IPS DF 19.7 (cell line): Measurements from ENCODE around the gene ATP6V1B1.

ENCODE experiments used
- DNase-seq: peaks from one replicate; pipeline ENCODE4 v3.0.0-alpha.2; 2013; ENCODE audit warnings: low read depth, low spot score

ATP6V1B1 gene

GRCh38 chr2:70901227-70902066 lies 34.3 kb upstream of the ATP6V1B1 start:
- DNase-seq = no peak

- no peak for DNase-seq
Observed at GRCh38 chr2:70902067-70902442, 33.6 kb upstream of the ATP6V1B1 start.

GRCh38 chr2:70902579-70902978 lies 33.1 kb upstream of the ATP6V1B1 start:
- no peak for DNase-seq

GRCh38 chr2:70903171-70903570 lies 32.5 kb upstream of the ATP6V1B1 start:
- DNase-seq = no peak

GRCh38 chr2:70903641-70904340 lies 31.9 kb upstream of the ATP6V1B1 start:
- DNase-seq = no peak

- no peak for DNase-seq
Observed at GRCh38 chr2:70904371-70905216, 31.1 kb upstream of the ATP6V1B1 start.

- DNase-seq = no peak
Observed at GRCh38 chr2:70905443-70906421, 30.0 kb upstream of the ATP6V1B1 start.

- no peak for DNase-seq
Observed at GRCh38 chr2:70906439-70907005, 29.2 kb upstream of the ATP6V1B1 start.

GRCh38 chr2:70907130-70908057 lies 28.3 kb upstream of the ATP6V1B1 start:
- no peak for DNase-seq

GRCh38 chr2:70916291-70916690 lies 19.4 kb upstream of the ATP6V1B1 start:
- DNase-seq = no peak

- no peak for DNase-seq
Observed at GRCh38 chr2:70918016-70918415, 17.7 kb upstream of the ATP6V1B1 start.

GRCh38 chr2:70919672-70920366 lies 15.9 kb upstream of the ATP6V1B1 start:
- DNase-seq = no peak

GRCh38 chr2:70920367-70920715 lies 15.4 kb upstream of the ATP6V1B1 start:
- no peak for DNase-seq

- DNase-seq = no peak
Observed at GRCh38 chr2:70921031-70921430, 14.7 kb upstream of the ATP6V1B1 start.

- DNase-seq = no peak
Observed at GRCh38 chr2:70921839-70922234, 13.9 kb upstream of the ATP6V1B1 start.

- DNase-seq = no peak
Observed at GRCh38 chr2:70922235-70923234, 13.2 kb upstream of the ATP6V1B1 start.

- DNase-seq = no peak
Observed at GRCh38 chr2:70923378-70924015, 12.2 kb upstream of the ATP6V1B1 start.
